Spleen (tissue), 13 donors: ENCODE measurements around the gene MAP3K12. TPM values are rescaled to one million over a fixed set of nuclear protein-coding genes. Genes with fewer than 3 reads are reported as not detected.
"Not testable (repeated sequence)": the region's sequence is repeated elsewhere in the genome, so short reads cannot be mapped to it uniquely, and the experiment has no call there.

Experiments used
- DNase-seq: peaks from one replicate; pipeline ENCODE4 v3.0.0-alpha.2; 2020
- H3K27ac ChIP-seq, 8 donors: fragments of 200-600 bp; sonication (generic) in 7 of 8; 1 replicate in 4 of 8; 2 replicates in 4 of 8; pipeline versions ENCODE4 v1.5.0 to v1.8.0; 2016 to 2021; ENCODE audit warnings: inconsistent platforms in 4 of 8, mild to moderate bottlenecking in 4 of 8, moderate library complexity in 1 of 8
- H3K27me3 ChIP-seq, 7 donors: fragments of 200-600 bp; sonication (generic) in 6 of 7; replicated peaks in 1 of 7; 1 replicate in 4 of 7; 2 replicates in 3 of 7; pipeline versions ENCODE4 v1.5.0 to v1.8.0; 2016 to 2021; ENCODE audit warnings: inconsistent platforms in 3 of 7, mild to moderate bottlenecking in 1 of 7
- H3K36me3 ChIP-seq, 6 donors: fragments of 200-600 bp; sonication (generic) in 5 of 6; 1 replicate in 4 of 6; 2 replicates in 2 of 6; pipeline versions ENCODE4 v1.5.0 to v1.8.0; 2016 to 2021; ENCODE audit warnings: inconsistent platforms in 2 of 6
- H3K4me1 ChIP-seq, 6 donors: fragments of 200-600 bp; sonication (generic) in 5 of 6; 1 replicate in 3 of 6; 2 replicates in 3 of 6; pipeline versions ENCODE4 v1.5.0 to v1.8.0; 2016 to 2021; ENCODE audit warnings: inconsistent platforms in 3 of 6
- H3K4me3 ChIP-seq, 8 donors: fragments of 200-600 bp; sonication (generic) in 7 of 8; 1 replicate in 4 of 8; 2 replicates in 4 of 8; pipeline versions ENCODE4 v1.5.0 to v1.8.0; 2016 to 2021; ENCODE audit warnings: inconsistent platforms in 4 of 8, mild to moderate bottlenecking in 4 of 8, moderate library complexity in 2 of 8
- H3K9me3 ChIP-seq, 8 donors: fragments of 200-600 bp; sonication (generic) in 7 of 8; 1 replicate in 4 of 8; 2 replicates in 4 of 8; pipeline versions ENCODE4 v1.5.0 to v1.8.0; 2016 to 2021; ENCODE audit warnings: inconsistent platforms in 4 of 8
- POLR2A ChIP-seq, 3 donors: fragments of 450-650 bp; IDR thresholded peaks; one replicate each; pipeline ENCODE4 v1.5.1; 2017; ENCODE audit warnings: antibody characterized with exemption in 3 of 3, mild to moderate bottlenecking in 1 of 3
- POLR2AphosphoS5 ChIP-seq, 3 donors: sonication (generic); formaldehyde crosslinking; IDR thresholded peaks; one replicate each; pipeline ENCODE4 v1.5.1; 2017; ENCODE audit warnings: antibody characterized with exemption in 3 of 3
- WGBS, 5 donors: extraction: QIAGEN DNeasy Blood & Tissue Kit in 3 of 5; methylation state at CpG; one replicate each; pipeline versions ENCODE4 v1.1.5 to v1.1.7; 2013 to 2018; 5-methylcytosine and 5-hydroxymethylcytosine counted together
- intact Hi-C: fragments of 100-400 bp; cut with DNase I; formaldehyde crosslinking; loops from one replicate; pipeline ENCODE4 v1.15.0; 2023; ENCODE audit warnings: low total_unique reads
- long read RNA-seq, 2 donors: transcript quantifications; one replicate each; lab custom pipeline, GENCODE V29; 2026
- polyA plus RNA-seq, 3 donors: library from polyadenylated mRNA; stranded (reverse); fragments of 200-250 nt; gene quantifications; one replicate each; pipeline ENCODE4 v1.2.1, GENCODE V29; 2013
- total RNA-seq, 7 donors: library from RNA; depleted of rRNA in 3 of 7; stranded (reverse); fragments of >200 nt in 3 of 7; fragmentation: NEBNext Ultra II Directional in 4 of 7; extraction: Animal tissue kit (Norgen Biotek cat#: 25700) in 4 of 7; gene quantifications; one replicate each; pipeline versions ENCODE4 v1.1.0 to v1.2.1, GENCODE V29; 2016 to 2021
- TF ChIP-seq, protein P1 (sequence below), 11 experiments: fragments of 200-600 bp in 7 of 11; fragments of 450-650 bp in 4 of 11; sonication (generic) in 4 of 11; IDR thresholded peaks in 8 of 11; conservative IDR thresholded peaks in 3 of 11; 1 replicate in 7 of 11; 2 replicates in 4 of 11; pipeline versions ENCODE4 v1.4.0 to v1.8.0; 2016 to 2021; ENCODE audit warnings: antibody characterized with exemption in 11 of 11, inconsistent platforms in 4 of 11, mild to moderate bottlenecking in 1 of 11
- donor health status: healthy with polysubstance abuse.
- donor health status: DM: no; HTN: no; CAD: no; lungs with moderate emphysema.
- donor health status: DM: no; HTN: no; CAD: no.
- donor health status: Bipolar disorder and iron deficiency.
- donor health status: healthy.
- donor health status: DM: no; HTN: no; CAD: no.
- donor health status: DM: yes; HTN: yes; CAD: no.

MAP3K12 gene, protein sequence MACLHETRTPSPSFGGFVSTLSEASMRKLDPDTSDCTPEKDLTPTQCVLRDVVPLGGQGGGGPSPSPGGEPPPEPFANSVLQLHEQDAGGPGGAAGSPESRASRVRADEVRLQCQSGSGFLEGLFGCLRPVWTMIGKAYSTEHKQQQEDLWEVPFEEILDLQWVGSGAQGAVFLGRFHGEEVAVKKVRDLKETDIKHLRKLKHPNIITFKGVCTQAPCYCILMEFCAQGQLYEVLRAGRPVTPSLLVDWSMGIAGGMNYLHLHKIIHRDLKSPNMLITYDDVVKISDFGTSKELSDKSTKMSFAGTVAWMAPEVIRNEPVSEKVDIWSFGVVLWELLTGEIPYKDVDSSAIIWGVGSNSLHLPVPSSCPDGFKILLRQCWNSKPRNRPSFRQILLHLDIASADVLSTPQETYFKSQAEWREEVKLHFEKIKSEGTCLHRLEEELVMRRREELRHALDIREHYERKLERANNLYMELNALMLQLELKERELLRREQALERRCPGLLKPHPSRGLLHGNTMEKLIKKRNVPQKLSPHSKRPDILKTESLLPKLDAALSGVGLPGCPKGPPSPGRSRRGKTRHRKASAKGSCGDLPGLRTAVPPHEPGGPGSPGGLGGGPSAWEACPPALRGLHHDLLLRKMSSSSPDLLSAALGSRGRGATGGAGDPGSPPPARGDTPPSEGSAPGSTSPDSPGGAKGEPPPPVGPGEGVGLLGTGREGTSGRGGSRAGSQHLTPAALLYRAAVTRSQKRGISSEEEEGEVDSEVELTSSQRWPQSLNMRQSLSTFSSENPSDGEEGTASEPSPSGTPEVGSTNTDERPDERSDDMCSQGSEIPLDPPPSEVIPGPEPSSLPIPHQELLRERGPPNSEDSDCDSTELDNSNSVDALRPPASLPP
- 10 to 100 TPM; 13.6 to 27.4 (median 20.8) TPM for total RNA-seq
- 10 to 100 TPM in 2 of 3 donors, 1 to 10 TPM in 1; 8.0 to 13.7 (median 10.9) TPM for polyA plus RNA-seq
- long read RNA-seq, donor 1, partial matches to known transcripts = 0 of 3 reads
- long read RNA-seq, donor 1, other reads (novel, unspliced or antisense) = 0 of 3 reads
- long read RNA-seq, donor 2, partial matches to known transcripts = 0 of 3 reads
- long read RNA-seq, donor 2, other reads (novel, unspliced or antisense) = 0 of 3 reads

DNA sequence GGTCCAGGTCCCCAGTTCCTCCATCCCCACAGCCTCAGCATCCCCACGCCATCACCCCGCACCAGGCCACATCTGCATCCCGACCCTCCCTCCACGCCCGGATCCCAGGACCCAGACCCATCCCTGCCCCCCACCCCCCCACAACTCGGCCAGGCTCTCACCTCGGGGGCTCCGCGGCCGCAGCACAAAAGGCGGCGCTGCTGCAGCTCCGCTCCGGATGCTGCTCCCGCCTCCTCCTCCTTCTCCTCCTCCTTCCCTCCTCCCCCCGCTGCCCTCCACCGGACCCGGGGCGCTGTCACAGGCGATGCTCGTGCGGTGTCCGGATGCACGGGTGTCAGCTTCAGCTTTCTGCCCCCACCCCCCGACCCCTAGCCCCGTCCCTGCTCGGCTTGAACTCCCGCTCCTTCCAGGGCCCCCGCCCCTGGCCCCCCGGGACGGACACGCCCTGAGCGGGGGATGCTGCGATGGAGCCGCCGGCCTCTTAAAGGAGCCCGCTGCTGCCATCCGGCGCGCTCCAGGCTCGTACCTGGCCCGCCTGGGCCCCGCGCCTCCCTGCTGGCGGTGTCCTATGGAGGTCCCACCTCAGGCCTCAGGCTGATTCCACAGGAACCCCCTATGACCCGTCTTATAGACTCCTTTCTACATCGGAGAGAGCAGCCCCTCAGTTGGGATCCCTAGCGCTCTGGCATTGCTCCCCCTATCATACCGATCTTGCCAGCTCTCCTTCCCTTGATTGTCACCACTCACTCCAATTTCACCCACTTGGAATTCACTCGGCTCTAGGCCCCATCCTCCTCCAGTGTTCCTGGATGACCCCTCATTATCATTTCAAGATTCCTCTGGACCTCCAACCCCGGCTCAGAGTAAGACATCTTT is at the start of gene MAP3K12:
Gene MAP3K12, minus strand, starts transcription at position 193 of the 876 bp plus-strand sequence. CDS start 12,067 bp downstream, outside the sequence.
- WGBS, 5 donors = 1 to 2% (median 1%) methylated on average over 46 to 51 of the region's 51 CpGs
- H3K4me1 ChIP-seq = peaks cover 7 to 82% (median 51%) of the 10 kb centered on the region in 6 donors
- H3K9me3 ChIP-seq = no peaks in the 10 kb centered on the region
- peak within 1 kb of the TSS; percentile 91 to 98 (median 96) for H3K27ac ChIP-seq
- TF ChIP-seq POLR2A (IDR thresholded peaks at IDR 0.05) (no peak), POLR2AphosphoS5 (IDR thresholded peaks at IDR 0.05) (peak; percentile 69 to 76 (median 72))
- TF ChIP-seq, protein P1, sequence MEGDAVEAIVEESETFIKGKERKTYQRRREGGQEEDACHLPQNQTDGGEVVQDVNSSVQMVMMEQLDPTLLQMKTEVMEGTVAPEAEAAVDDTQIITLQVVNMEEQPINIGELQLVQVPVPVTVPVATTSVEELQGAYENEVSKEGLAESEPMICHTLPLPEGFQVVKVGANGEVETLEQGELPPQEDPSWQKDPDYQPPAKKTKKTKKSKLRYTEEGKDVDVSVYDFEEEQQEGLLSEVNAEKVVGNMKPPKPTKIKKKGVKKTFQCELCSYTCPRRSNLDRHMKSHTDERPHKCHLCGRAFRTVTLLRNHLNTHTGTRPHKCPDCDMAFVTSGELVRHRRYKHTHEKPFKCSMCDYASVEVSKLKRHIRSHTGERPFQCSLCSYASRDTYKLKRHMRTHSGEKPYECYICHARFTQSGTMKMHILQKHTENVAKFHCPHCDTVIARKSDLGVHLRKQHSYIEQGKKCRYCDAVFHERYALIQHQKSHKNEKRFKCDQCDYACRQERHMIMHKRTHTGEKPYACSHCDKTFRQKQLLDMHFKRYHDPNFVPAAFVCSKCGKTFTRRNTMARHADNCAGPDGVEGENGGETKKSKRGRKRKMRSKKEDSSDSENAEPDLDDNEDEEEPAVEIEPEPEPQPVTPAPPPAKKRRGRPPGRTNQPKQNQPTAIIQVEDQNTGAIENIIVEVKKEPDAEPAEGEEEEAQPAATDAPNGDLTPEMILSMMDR (IDR thresholded peaks at IDR 0.05 in 8 of 11, conservative IDR thresholded peaks at IDR 0.05 in 3 of 11) = peak in 1 of 11 experiments; percentile 20
- H3K36me3 ChIP-seq = peaks cover 0 to 17% (median 5%) of the 10 kb centered on the region in 6 donors
- no peaks in the 10 kb centered on the region for H3K27me3 ChIP-seq
- DNase-seq = peak; percentile 92
- intact Hi-C loops = loop anchor here (10.0 kb wide), 1 partner anchor 45 kb away; the partner anchor contains the start of gene PCBP2
- peak within 1 kb of the TSS; percentile 53 to 87 (median 66) for H3K4me3 ChIP-seq

DNA sequence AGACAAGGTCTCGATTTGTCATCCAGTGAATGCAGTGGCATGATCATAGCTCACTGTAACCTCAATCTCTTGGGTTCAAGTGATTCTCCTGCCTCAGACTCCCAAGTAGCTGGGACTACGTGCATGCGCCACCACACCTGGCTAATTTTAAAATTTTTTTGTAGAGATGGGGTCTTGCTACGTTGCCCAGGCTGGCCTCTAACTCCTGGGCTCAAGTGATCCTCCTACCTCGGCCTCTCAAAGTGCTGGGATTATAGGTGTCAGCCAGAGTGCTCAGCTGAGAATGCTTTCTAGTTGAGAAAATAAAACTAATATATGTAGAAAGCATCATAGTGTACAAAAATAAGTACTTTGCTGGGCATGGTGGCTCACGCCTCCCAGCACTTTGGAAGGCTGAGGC is 49.1 kb upstream of the MAP3K12 start:
- H3K4me3 ChIP-seq, H3K27ac ChIP-seq, H3K27me3 ChIP-seq, DNase-seq, intact Hi-C loops, H3K9me3 ChIP-seq: not testable (repeated sequence)
- H3K4me1 ChIP-seq = peaks cover 0 to 28% (median 7%) of the 10 kb centered on the region in 6 donors
- peaks cover 0 to 96% (median 37%) of the 10 kb centered on the region in 6 donors for H3K36me3 ChIP-seq
- 96 to 98% (median 97%) methylated on average over 6 of the region's 6 CpGs for WGBS, 5 donors

DNA sequence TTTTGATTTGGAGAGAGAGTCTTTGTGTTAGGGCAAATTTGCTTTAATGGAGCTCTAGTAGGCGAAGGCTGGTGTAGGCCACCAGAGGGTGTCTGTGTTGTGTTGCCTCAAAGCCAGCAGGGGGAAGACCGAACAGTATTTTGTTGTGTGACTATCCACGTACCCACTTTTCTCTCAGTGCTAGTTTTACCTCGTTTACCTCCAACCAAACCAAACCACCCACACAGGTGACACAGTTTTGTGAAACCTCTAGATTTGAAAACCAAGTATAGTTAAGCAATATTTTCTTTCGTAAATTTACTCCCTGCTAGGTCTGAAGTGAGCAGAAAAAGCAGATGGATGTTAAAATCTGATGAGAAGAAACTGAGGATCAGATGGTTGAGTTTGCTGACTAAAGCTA is 44.3 kb upstream of the MAP3K12 start:
- intact Hi-C loops = loop anchor here (2.0 kb wide), 1 partner anchor 133 kb away; the partner anchor contains the start of gene ATP5MC2
- no peak for DNase-seq
- TF ChIP-seq POLR2A (IDR thresholded peaks at IDR 0.05) = no peak
- no peak for TF ChIP-seq POLR2AphosphoS5 (IDR thresholded peaks at IDR 0.05)
- TF ChIP-seq, protein P1 (IDR thresholded peaks at IDR 0.05 in 8 of 11, conservative IDR thresholded peaks at IDR 0.05 in 3 of 11) = peak; percentile 46 to 91 (median 70)
- no peaks in the 10 kb centered on the region for H3K9me3 ChIP-seq
- no peak overlapping the region for H3K4me3 ChIP-seq
- WGBS, 5 donors = 22 to 29% (median 27%) methylated on average over 5 of the region's 5 CpGs
- peaks cover 8 to 96% (median 35%) of the 10 kb centered on the region in 6 donors for H3K36me3 ChIP-seq
- peaks cover 0 to 29% (median 11%) of the 10 kb centered on the region in 6 donors for H3K4me1 ChIP-seq
- peak overlapping the region in 6 of 8 donors; percentile 5 to 55 (median 38) for H3K27ac ChIP-seq
- no peaks in the 10 kb centered on the region for H3K27me3 ChIP-seq
